Mesothelial cell of epicardium (in vitro differentiated cells): ENCODE measurements around the gene GYG1. TPM values are rescaled to one million over a fixed set of nuclear protein-coding genes. Genes with fewer than 3 reads are reported as not detected.

Experiments
- DNase-seq, 2 experiments: peaks; one replicate each; pipeline ENCODE4 v3.0.0; 2021; ENCODE audit warnings: low spot score in 2 of 2; ENCODE audit not compliant: unreplicated experiment in 2 of 2
- H3K27ac Mint-ChIP-seq: 2 replicates; pipeline ENCODE4 v1.8.0; 2021; ENCODE audit warnings: mixed read lengths
- H3K27me3 Mint-ChIP-seq: 2 replicates; pipeline ENCODE4 v1.8.0; 2021; ENCODE audit warnings: low read depth, mixed read lengths
- H3K36me3 Mint-ChIP-seq: 2 replicates; pipeline ENCODE4 v1.8.0; 2021; ENCODE audit warnings: mixed read lengths
- H3K4me1 Mint-ChIP-seq: 2 replicates; pipeline ENCODE4 v1.8.0; 2021; ENCODE audit warnings: mixed read lengths
- H3K4me3 Mint-ChIP-seq: 2 replicates; pipeline ENCODE4 v1.8.0; 2021; ENCODE audit warnings: mild to moderate bottlenecking, moderate library complexity, mixed read lengths
- H3K9me3 Mint-ChIP-seq: 2 replicates; pipeline ENCODE4 v1.8.0; 2021; ENCODE audit warnings: mixed read lengths
- total RNA-seq: library from RNA; stranded (reverse); gene quantifications from 3 replicates; pipeline ENCODE4 v1.2.1, GENCODE V29; 2021
- TF ChIP-seq, protein P1 (sequence below): fragments of 200-600 bp; sonication (generic); IDR thresholded peaks from one replicate; pipeline ENCODE4 v1.5.0; 2021; ENCODE audit warnings: antibody characterized with exemption; ENCODE audit not compliant: unreplicated experiment

The GYG1 gene
- total RNA-seq, 1 donor from 2014 or later = 20.9 TPM

DNA sequence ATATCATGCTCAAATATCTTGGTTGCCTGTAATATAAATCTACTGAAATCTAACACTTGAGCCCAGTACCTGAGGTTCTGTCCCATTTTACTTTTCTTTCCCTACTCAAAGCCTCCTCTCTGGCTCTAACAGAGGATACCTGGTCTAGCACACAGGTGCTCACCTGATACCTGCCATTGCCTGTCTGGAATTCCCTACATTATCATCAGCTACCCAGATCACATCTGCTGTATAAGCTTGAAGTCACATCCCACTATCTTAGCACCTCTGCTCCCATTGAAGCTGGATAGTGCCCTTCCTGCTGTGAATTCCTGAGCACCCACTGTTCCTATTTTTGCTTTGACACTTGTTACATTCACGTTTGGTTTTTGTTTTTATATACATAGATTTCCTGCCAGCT is 30.5 kb downstream of the GYG1 start:
- Mint-ChIP-seq H3K27me3 (no peaks in the 10 kb centered on the region), H3K36me3 (peaks cover 38% of the 10 kb centered on the region)

DNA sequence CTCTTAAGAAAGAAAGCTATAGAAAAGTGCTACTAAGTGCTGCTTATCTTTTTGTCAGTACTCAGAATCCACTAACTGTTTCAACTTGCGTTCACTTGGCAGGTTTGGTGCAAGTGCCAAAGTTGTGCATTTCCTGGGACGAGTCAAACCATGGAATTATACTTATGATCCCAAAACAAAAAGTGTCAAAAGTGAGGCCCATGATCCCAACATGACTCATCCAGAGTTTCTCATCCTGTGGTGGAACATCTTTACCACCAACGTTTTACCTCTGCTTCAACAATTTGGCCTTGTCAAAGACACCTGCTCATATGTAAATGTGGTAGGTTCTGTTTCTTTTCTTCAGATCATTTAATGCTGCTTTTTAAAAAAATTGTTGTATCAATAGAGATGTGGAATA is 32.6 kb downstream of the GYG1 start:
- peaks cover 12% of the 10 kb centered on the region for H3K9me3 Mint-ChIP-seq
- H3K27ac Mint-ChIP-seq = no peak overlapping the region
- DNase-seq = no peak
- H3K36me3 Mint-ChIP-seq = peaks cover 40% of the 10 kb centered on the region
- H3K4me3 Mint-ChIP-seq = no peak overlapping the region
- TF ChIP-seq, protein P1, sequence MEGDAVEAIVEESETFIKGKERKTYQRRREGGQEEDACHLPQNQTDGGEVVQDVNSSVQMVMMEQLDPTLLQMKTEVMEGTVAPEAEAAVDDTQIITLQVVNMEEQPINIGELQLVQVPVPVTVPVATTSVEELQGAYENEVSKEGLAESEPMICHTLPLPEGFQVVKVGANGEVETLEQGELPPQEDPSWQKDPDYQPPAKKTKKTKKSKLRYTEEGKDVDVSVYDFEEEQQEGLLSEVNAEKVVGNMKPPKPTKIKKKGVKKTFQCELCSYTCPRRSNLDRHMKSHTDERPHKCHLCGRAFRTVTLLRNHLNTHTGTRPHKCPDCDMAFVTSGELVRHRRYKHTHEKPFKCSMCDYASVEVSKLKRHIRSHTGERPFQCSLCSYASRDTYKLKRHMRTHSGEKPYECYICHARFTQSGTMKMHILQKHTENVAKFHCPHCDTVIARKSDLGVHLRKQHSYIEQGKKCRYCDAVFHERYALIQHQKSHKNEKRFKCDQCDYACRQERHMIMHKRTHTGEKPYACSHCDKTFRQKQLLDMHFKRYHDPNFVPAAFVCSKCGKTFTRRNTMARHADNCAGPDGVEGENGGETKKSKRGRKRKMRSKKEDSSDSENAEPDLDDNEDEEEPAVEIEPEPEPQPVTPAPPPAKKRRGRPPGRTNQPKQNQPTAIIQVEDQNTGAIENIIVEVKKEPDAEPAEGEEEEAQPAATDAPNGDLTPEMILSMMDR = no peak
- no peaks in the 10 kb centered on the region for H3K4me1 Mint-ChIP-seq
- no peaks in the 10 kb centered on the region for H3K27me3 Mint-ChIP-seq

More for the DNA sequence above, 30.5 kb downstream of the GYG1 start:
- H3K4me1 Mint-ChIP-seq = no peaks in the 10 kb centered on the region
- H3K9me3 Mint-ChIP-seq = peaks cover 12% of the 10 kb centered on the region
- no peak overlapping the region for H3K27ac Mint-ChIP-seq
- DNase-seq = no peak
- H3K4me3 Mint-ChIP-seq = no peak overlapping the region
- TF ChIP-seq, protein P1 = no peak

DNA sequence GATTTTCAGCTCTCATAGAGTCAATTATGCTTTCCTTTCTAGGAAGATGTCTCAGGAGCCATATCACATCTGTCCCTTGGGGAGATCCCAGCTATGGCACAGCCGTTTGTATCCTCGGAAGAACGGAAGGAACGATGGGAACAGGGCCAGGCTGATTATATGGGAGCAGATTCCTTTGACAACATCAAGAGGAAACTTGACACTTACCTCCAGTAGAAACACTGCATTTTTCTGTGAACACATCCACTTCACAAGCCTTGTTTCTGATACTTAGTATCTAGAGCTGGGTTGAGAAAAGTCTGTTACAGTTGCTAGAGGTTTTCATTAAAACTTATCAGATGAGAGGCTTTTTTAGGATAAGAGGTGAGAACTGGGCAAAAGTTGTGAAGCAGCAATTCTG is 35.4 kb downstream of the GYG1 start:
- H3K27ac Mint-ChIP-seq = peak overlapping the region; percentile 3

DNA sequence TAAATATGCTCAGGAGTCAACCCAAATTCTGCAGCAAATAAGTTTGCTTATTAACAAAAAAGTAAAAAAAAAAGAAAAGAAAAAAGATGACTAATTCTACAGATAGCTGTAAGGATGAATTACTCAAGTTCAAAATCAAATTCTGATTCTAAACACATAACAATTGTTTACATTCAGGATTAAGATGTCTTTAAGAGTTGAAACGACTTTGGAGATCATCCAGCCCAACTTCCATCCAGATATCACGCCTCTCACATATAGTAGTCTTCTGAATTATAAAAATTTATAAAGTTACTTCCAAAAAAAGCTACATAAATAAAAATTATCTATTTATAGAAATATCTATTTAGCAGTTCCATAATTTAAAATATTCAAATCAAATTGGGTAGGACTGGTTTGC is 39.8 kb downstream of the GYG1 start:
- Mint-ChIP-seq H3K27me3 (no peaks in the 10 kb centered on the region), H3K4me3 (no peak overlapping the region), H3K9me3 (no peaks in the 10 kb centered on the region), H3K27ac (no peak overlapping the region), H3K36me3 (peaks cover 41% of the 10 kb centered on the region), H3K4me1 (no peaks in the 10 kb centered on the region)
- DNase-seq = no peak
- TF ChIP-seq, protein P1 = no peak

More for the DNA sequence above, 35.4 kb downstream of the GYG1 start:
- Mint-ChIP-seq H3K27me3 (no peaks in the 10 kb centered on the region), H3K4me3 (no peak overlapping the region), H3K9me3 (peaks cover 12% of the 10 kb centered on the region), H3K4me1 (no peaks in the 10 kb centered on the region), H3K36me3 (peaks cover 52% of the 10 kb centered on the region)
- TF ChIP-seq, protein P1 = no peak
- DNase-seq = no peak

DNA sequence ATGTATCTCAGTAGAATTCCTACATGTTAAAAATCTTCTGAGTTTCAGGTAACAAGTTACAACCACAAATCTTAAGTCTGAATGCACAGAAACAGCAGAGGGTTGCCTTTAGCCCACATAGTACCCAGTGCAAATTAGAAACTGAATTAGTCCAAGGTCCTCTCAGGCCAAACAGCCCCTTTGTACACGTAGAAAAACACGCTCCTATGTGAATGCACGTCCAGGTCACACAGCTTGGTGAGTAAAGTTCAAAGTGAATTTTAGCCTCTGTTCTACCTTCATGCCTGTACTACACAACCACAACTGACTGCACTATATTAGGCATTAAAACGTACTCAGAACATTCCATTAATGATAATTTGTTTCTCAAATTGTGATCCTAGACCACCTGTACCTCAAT is 46.3 kb downstream of the GYG1 start:
- peaks cover 1% of the 10 kb centered on the region for H3K4me1 Mint-ChIP-seq

More for the DNA sequence above, 46.3 kb downstream of the GYG1 start:
- no peak overlapping the region for H3K4me3 Mint-ChIP-seq
- TF ChIP-seq, protein P1 = no peak
- peaks cover 23% of the 10 kb centered on the region for H3K36me3 Mint-ChIP-seq
- H3K27me3 Mint-ChIP-seq = no peaks in the 10 kb centered on the region
- H3K27ac Mint-ChIP-seq = no peak overlapping the region
- no peak for DNase-seq
- no peaks in the 10 kb centered on the region for H3K9me3 Mint-ChIP-seq
